HG03066 (cell line): Measurements from ENCODE around the gene CPTP.
A peak's percentile ranks its signal among the peaks of the same experiment; 100 is the strongest.

ENCODE experiments used
- ATAC-seq: cut with Tn5 transposase; IDR thresholded peaks from one replicate; pipeline ENCODE4 v1.9.1; 2021; ENCODE audit warnings: low read depth; ENCODE audit not compliant: unreplicated experiment

CPTP gene

DNA sequence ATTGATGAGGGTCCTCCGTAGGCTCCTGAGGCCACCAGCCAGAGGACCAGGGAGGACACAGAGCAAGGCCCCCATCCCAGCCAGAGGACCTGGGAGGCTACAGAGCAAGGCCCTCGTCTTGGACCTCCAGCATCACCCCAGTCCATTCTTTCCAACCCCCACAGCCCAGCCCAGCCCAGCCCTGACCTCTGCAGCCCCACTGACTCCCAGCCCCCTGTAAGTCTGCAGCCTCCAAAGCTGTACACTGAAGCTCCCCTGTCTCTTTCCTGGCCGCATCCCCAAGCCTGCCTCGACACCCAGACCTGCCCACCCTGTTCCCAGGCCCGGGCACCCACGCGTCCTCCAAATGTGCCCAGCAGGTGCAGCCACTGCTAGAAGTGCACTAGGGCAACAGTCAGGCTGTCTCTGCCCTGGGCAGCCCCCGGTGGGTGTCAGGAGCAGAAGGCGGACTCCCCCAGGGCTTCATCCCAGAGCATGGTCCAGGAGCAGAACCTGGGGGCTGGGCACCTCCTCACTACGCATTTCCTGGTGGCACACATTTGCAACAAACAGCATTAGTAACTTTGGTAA, 22.5 kb downstream of the CPTP start:
- no peak for ATAC-seq

DNA sequence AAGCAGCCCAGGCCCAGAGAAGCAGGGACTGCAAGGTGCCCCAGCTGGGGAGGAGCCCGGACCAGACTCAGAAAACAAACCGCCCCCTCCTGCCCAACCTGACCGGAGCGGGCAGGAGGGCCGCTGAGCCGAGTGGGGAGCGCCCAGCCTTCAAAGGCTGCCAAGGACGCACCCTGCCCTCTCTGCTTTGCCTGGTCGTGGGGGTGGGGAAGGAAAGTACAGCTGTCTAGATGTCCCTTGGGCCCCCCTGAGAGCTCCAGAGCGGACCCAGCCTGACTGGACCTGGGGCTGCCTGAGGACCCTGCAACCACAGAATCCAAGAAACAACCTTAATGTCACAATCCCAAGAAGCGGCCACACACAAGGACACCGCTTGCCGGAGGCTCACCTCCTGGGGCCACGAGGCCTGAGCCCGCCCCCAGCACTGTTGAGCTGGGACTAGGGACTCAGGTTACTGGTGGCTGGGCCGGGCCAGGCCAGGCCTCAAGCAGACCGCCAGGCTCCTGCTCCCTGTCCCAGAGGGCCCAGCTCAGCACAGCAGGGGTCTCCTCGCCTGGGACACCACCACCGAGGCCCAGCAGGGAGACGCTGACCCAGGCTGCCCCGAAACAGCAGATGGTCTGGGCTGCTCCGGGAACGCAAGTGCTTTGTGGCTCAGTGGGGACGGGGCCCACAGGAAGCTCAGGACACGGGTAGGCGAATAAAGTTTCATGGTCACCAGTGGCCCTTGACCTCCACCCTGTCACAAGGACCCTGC, 23.2 kb downstream of the CPTP start:
- no peak for ATAC-seq

DNA sequence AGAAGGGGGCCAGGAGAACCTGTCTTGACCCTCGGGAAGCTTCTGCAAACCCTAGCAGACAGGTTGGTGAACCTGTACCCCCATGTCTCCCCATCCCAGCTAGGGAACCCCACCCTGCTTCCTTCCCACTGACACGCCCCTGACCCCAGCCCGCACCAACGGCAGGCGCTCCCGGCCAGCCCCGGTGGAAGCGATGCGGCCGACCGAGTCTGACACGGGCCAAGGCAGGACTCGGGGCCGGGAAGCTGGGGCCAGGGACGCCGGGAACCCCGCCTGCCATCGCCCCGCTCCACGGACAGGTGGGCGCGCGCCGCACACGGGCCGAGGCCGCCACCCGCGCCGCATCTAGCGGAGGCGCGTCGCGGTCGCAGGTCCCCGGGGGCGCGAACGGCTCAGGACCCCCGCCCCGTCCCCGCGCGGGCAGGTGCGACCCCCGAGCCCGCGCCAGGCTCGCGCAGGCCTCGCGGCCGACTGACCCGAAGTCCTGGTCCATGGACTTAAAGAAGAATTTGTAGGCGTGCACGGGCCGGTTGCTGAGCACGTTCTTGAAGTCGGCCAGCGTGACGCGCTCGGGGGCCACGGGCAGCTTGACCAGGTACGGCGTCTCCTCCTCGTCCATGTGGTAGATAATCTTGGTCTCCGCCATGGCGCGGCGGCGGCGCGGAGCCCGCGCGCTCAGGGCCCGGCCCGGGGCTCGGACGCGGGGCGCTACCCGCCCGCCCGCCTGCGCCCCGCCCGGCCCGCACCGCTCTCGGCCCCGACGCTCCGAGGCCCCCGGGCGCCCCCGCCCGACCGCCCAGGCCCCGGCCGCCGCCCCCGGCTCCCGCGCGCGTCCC, 24.0 kb downstream of the CPTP start:
- peak; percentile 19 for ATAC-seq

DNA sequence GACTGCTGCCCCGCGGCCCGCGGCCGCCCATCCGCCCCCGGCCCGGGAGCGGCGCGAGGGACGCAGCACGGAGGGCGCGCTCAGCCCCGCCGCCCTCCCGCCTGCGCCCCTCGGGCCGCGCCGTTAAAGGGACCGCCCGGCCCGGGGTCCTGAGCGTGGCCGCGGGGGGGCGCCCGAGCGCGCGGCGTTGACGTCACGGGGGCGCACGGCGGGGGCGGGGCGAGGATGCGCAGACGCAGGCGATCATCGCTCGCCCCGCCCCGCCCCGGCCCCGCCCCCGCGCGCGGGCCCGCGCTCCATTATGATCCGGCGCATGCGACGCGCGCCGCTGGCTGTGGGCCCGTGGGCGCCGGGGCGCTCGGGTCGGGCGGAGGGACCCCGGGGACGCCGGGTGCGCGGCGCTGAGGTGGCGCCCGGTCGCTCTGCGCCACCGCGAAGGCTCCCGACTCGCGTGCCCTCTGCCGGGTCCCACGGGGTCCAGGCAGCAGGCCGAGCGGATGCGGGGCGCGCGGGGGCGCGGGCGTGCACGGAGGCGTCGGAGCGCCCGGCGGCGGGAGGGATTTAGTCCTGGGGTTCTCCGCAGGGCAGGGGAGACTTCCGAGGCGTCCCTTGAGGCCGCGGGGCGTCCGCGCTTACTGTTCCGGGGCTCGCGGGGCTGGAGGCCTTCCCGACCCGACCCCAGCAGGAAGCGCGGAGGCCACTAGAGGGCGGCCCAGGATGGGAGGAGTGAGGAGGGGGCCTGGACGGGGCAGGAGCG, 24.8 kb downstream of the CPTP start, which contains the start of gene DVL1:
DVL1 (minus strand) TSS at position 163 of the 757 bp plus-strand sequence. CDS start 353 bp downstream, outside the sequence.
- ATAC-seq, result peak; percentile 50

DNA sequence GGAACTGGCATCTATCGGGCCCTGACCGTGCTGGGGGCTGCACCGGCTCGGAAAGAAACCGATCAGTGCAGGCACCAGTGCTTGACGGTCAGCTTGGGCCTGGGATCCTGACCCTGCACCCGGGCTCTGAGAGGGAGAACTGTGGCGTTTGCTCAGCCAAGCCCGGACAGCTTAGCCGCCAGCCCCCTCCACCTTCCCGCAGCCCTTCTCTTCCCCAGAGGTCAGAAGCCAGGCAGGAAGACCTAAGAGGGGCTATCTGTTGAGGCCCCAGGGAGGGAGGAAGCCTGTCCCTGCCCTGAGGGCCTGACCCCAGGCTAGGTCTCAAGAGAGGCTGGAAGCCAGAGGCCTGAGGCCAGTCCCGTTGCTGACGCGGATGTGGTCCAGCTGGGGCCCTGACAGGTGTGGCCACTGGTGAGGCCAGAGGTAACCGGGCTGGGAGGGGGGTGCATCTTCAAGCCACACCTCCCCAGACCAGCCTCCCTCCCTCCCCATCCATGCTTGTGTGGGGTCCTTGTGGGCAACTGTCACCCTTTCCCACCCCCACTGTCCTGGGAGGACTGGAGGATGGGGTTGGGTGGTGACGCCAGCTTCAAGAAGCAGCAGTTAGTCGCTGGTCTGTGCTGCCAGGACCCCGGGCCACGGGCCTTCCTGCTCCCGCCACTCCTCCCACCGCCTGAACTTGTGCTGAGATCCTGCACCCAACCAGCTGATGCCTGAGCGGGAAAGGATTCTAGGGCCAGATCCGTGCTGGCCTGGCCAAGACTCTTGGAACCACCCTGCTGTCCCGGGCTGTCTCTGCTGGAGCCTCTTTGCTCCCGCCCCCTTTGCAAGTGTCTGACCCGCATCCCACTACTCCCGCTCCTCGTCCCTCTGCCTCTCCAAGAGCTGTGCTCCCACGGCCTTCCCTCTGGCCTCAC, 27.2 kb downstream of the CPTP start:
- ATAC-seq, result no peak

DNA sequence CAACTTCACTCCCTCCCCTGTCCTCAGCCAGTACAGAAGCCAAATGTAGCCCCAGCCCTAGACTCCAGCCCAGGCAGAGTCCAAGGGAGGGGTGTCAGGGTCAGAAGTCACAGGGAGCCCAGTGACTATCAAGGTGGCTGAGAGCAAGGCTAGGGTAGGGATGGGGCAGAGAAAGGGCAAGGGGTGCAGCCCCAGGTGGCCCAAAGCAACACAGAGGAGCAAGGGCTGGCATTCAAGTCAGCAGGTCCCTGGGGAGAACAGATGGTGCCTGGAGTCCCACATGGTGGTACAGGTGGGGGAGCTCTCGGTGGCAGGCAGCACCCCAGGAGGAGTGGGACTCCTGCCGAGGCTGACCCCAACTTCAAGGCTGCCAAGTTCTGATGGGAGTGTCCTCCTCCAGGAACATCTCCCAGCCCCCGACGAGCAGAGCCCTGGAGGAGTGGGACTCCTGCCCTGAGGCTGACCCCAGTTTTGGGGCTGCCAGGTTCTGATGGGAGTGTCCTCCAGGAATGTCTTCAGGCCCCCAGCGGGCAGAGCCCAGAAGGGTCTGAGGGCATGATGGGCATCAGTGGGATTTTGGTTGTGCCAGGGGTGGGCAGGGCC, 28.3 kb downstream of the CPTP start:
- ATAC-seq, result no peak

DNA sequence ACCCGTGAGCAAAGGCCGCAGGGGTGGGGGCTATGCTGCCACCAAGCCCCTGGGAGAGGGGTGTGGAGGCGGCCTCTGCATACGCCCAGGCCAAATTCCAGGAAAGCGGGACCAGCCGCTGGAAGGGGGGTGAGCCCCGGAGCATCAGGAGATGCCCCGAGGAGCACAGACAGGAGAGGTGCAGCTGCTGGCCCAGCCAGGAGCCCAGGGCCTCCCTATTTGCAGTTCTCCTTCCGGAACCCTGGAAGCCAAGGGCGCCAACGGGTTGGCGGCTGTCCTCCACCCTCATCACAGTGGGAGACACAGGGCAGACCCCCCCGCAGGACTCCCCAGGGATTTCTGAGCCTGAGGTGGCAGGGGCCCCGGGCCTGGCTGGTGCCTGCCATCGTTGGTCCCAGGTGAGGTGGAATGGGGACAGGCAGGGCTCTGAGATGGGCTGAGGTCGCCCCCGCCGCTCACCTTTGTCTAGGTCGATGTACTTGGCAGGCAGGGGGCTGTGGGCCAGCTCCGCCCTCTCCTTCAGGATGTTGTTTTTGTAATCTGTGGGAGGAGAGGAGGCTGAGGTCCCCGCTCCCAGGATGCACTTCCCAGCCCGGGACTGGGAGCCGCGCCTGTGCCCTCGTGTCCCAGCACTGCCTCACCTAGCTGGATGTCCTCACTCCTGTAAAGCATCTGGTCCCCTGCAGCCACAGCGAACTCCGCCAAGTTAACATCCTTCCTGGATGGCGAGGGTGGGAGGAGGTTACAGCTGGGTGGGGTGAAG, 29.0 kb downstream of the CPTP start:
- no peak for ATAC-seq

DNA sequence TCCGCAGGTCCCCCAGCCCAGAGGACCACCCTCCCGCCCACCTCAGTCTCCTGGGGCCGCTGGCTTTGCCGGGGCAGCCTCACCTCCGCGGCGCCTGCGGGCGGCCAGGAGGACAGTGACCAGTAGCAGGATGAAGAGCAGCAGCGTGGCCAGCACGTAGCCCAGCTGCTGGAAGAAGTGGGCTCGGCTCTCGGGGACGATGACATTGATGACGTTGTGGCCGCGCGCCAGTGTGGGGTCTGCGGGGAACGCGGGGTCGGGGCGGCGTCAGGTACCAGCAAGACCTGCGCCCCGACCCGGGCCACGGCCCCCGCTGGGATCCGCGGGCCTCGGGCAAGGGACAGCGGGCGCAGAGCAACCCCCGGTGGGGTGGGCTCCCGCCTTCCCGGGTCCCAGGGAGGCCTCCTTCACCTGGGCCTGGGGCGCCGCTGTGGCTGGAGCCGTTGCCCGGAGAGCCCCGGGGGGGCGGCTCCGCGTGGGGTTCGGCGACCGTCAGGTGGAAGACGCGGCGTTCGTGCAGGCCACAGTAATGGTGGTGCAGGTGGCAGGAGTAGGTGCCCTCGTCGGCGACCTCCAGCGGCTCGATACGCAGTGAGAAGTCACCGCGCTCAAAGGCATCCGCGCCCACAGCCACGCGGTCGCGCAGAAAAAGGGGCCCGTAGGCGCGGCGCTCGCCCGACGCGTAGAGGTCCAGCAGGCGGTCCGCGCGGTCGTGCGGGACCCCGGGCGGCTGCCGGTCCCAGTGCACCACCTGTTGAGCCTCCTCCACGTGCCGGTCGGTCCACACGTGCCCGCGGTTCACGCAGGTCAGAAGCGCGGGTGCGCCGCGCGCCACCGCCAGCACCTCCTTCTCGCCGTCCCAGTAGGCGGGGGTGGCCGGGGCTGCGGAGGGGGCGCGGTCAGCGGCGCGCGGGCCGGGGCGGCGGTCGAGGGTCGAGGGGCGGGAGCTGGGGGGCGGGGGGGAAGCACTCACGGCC, 30.0 kb downstream of the CPTP start:
- ATAC-seq, result no peak

DNA sequence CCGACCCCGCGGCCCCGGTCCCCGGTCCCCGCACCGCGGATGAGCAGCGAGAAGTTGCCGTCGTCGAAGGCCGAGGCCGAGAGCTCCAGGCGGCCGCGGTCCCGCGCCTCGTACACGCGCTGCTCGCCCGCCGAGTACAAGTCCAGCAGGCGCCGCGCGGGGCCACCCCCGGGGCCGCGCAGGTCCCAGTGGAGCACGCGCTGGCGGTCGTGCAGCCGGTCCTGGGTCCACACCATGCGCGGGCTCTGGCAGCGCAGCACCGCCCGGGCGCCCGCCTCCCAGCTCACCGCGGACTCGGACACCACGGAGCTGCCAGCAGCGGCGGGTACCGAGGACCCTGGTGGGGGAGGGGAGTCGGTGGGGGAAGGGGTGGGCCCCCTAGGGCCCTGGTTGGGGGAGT, 30.8 kb downstream of the CPTP start:
- no peak for ATAC-seq

DNA sequence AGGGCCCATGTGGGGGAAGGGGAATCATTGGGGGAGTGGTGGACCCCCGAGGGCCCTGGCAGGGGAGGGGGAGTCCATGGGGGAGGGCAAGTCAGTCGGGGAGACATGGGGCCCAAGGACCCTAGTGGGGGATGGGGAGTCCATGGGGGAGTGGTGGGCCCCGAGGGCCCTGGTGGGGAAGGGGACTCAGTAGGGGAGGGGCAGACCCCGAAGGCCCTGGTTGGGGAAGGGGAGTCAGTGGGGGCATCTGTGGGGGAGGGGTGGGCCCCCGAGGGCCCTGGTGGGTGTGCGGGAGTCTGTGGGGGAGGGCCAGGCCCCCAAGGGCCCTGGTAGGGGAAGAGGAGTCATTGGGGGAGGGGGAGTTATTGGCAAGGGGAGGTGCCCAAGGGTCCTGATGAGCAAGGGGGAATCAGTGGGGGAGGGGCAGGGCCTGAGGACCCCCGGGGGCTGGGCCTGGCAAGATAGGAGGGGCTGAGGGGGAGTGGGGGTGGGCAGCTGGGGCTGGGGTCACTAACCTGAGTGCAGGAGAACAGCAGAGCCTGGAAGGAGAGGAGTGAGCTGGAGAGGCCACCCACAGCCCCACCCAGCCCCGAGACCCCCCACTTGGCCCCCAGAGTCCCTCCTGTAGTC, 31.7 kb downstream of the CPTP start:
- ATAC-seq, result no peak

DNA sequence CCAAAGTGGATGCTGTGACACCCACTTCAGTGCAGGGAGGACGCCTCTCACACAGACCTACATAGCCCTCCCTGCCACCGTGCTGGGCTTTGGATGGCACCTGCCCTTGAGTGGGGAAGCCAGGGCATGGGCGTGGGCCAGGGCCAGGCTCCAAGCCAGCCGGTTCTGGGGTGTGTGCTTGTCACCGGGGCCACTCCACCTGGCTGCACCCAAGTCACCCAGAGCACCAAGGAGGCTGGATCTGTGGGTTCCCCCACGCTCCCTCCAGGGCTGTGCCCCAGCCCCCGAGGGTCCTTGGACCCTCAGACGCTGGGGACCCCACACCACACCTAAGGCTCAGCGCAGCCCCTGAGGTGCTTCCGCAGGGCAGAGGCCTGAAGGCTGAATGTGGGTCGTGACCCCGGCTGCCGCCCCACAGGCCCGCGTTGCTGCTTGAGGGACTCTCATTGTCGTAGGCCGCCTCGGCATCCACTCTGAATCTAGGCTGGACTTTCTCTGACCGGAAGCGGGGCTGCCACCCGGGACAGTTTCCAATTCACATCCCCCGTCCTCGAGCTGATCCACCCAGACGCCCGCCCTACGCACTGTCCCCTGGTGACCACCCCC, 32.3 kb downstream of the CPTP start:
- no peak for ATAC-seq

DNA sequence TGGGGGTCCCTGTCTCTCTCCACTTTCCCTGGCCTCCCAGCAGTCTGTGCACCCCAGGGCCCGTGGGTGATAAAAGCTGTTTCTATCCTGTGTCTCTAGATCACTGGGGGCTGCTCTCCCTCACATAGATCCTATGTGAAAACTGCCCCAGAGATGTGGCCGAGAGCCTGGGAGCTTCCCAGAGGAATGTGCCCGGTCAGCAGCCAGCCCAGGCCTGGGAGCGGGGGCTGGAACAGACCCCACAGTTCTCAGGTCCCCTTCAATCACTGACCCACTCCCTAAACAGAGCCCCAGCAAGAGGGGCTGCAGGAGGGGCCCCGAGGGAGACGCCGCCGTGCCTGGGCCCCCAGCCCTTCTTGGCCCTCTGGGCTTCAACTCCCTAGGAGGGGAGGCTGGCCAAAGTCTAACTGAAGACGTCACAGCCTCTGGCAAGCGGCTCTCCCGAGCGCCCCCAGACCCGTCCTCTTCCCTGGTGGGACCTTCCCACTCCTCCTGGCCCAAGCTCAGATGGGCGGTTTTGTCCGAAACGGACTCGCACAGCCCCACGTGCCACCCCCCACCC, 33.4 kb downstream of the CPTP start:
- no peak for ATAC-seq

DNA sequence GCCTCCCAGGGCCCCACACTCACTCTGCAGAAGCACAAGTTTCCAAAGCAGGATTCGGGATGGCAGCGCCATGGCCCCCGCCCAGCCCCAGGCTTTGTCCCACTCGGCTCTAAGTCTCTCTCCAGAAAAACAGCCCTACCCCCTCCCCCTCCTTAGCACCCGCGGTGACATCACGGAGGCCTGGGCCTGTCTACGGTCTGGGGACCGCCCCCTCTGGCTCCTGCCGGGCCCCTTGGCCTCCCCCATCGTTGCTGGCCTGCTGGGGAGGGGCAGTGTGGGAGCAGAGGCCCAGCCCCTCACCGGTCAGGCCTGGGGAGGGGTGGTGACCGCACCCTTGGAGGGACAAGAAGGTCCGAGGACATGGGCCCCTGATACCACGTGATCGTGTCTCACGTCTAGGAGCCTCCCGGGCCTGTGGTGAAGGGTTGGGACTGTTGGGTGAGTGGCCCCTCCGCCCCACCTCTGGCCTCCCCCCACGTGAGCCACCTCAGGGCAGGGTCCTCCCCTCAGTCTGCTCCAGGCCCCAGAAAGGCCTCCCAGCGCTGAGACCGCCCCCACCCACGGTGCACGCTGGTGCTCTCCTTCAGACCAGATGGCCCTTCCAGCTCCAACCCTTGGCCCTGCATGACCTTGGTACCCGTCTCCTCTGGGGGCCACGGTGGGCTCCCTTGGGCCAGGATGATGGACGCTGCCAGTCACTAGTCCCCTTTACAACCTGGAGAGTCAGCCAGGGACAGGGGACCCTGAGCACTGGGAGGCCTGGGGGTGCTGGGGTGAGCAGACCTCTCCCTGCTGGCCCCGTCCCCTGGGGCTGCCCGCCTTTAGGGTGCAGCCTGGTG, 34.0 kb downstream of the CPTP start, which contains the start of gene MXRA8:
MXRA8 (minus strand) TSS at position 123 of the 839 bp plus-strand sequence; CDS start at position 72, 51 bp downstream.
- ATAC-seq, result no peak

DNA sequence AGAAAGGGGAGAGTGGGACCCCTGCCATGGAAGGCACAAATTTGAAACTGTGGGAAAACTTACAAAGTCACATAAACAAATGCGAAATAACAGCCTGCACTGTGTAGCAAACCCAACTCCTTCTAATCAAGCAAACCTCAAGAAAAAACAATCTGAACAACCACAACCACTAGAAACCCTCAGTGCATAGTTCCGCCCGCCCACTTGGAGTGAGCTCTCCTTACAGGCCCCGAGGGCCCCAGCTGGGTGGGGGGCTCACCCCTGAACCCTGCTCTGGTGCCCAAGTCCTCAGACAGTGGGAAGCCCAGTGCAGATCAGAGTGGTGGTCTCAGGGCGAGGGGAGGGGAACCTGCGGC, 34.7 kb downstream of the CPTP start:
- ATAC-seq, result no peak
